HFFc6 (cell line): ENCODE measurements around the gene NWD2. TPM values are rescaled to one million over a fixed set of nuclear protein-coding genes. Genes with fewer than 3 reads are reported as not detected.

Experiments
- DNase-seq: peaks from one replicate; pipeline ENCODE4 v3.0.0-alpha.2; 2018
- H3K27ac Mint-ChIP-seq: 2 replicates; pipeline ENCODE4 v1.8.0; 2020; ENCODE audit warnings: mild to moderate bottlenecking, mixed read lengths
- H3K27me3 Mint-ChIP-seq: 2 replicates; pipeline ENCODE4 v1.8.0; 2021; ENCODE audit warnings: mild to moderate bottlenecking, moderate library complexity, mixed read lengths; ENCODE audit not compliant: insufficient read depth
- H3K36me3 Mint-ChIP-seq: 2 replicates; pipeline ENCODE4 v1.8.0; 2021; ENCODE audit warnings: low read depth, mixed read lengths
- H3K4me1 Mint-ChIP-seq: 2 replicates; pipeline ENCODE4 v1.8.0; 2020; ENCODE audit warnings: low read depth, mixed read lengths
- H3K4me3 Mint-ChIP-seq: 2 replicates; pipeline ENCODE4 v1.8.0; 2020; ENCODE audit warnings: mild to moderate bottlenecking, moderate library complexity, mixed read lengths
- H3K9me3 Mint-ChIP-seq: 2 replicates; pipeline ENCODE4 v1.8.0; 2020; ENCODE audit warnings: mild to moderate bottlenecking, mixed read lengths
- CTCF ChIP-seq: fragments of 200-600 bp; sonication (generic); IDR thresholded peaks from 2 replicates; pipeline ENCODE4 v1.5.0; 2021; ENCODE audit warnings: antibody characterized with exemption, mild to moderate bottlenecking
- total RNA-seq, 6 experiments: library from RNA; stranded (reverse); fragmentation: NEBNext Ultra II Directional; extraction: Animal tissue kit (Norgen Biotek cat#: 25700); gene quantifications; 2 replicates in 1 of 6; 3 replicates in 5 of 6; pipeline ENCODE4 v1.2.3, GENCODE V29; 2021

Gene NWD2
- total RNA-seq, 6 experiments from 2014 or later, result not detected

GRCh38 chr4:37367901-37368300 is 123.4 kb downstream of the NWD2 start:
- H3K27ac Mint-ChIP-seq, result no peak overlapping the region
- no peaks in the 10 kb centered on the region for H3K36me3 Mint-ChIP-seq
- TF ChIP-seq CTCF, result no peak
- H3K4me1 Mint-ChIP-seq, result no peaks in the 10 kb centered on the region
- no peak overlapping the region for H3K4me3 Mint-ChIP-seq
- H3K9me3 Mint-ChIP-seq, result no peaks in the 10 kb centered on the region
- no peaks in the 10 kb centered on the region for H3K27me3 Mint-ChIP-seq
- DNase-seq, result no peak

GRCh38 chr4:37370052-37370451 is 125.5 kb downstream of the NWD2 start:
- no peak overlapping the region for H3K4me3 Mint-ChIP-seq
- no peak for TF ChIP-seq CTCF
- H3K9me3 Mint-ChIP-seq, result no peaks in the 10 kb centered on the region
- DNase-seq, result no peak
- no peaks in the 10 kb centered on the region for H3K36me3 Mint-ChIP-seq
- no peaks in the 10 kb centered on the region for H3K27me3 Mint-ChIP-seq
- no peaks in the 10 kb centered on the region for H3K4me1 Mint-ChIP-seq
- H3K27ac Mint-ChIP-seq, result no peak overlapping the region

DNA sequence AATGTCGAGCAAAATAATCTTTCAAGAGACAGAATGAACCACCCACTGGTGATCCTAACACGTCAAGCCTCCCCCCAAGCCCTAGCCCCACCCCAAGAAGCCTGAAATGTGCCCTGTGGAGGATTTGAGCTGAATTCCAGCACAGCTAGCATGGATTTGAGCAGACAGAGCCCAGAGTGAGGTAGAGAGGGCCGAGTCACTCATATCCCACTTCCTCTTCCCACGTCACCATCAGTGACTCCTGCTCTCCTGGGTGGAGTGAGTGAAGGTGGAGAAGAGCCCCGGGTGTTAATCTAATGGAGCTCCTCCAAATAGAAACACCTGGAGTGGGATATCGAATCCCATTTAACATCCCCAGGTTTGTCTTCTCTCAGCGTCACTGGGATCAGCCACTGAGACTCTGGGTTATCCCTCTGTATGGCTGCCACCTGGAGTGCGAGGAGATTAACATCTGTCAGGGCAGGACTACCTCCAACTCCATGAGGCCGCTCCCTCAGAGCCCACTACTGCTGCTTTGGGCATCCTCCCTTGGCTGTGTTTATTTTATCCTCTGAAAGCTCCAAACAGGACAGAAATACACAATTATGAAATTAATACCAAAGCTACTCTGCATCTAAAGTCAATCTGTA is 136.6 kb downstream of the NWD2 start:
- no peaks in the 10 kb centered on the region for H3K9me3 Mint-ChIP-seq
- no peak for TF ChIP-seq CTCF
- no peaks in the 10 kb centered on the region for H3K27me3 Mint-ChIP-seq
- H3K36me3 Mint-ChIP-seq, result no peaks in the 10 kb centered on the region
- no peak overlapping the region for H3K27ac Mint-ChIP-seq
- DNase-seq, result no peak
- H3K4me3 Mint-ChIP-seq, result no peak overlapping the region
- no peaks in the 10 kb centered on the region for H3K4me1 Mint-ChIP-seq

DNA sequence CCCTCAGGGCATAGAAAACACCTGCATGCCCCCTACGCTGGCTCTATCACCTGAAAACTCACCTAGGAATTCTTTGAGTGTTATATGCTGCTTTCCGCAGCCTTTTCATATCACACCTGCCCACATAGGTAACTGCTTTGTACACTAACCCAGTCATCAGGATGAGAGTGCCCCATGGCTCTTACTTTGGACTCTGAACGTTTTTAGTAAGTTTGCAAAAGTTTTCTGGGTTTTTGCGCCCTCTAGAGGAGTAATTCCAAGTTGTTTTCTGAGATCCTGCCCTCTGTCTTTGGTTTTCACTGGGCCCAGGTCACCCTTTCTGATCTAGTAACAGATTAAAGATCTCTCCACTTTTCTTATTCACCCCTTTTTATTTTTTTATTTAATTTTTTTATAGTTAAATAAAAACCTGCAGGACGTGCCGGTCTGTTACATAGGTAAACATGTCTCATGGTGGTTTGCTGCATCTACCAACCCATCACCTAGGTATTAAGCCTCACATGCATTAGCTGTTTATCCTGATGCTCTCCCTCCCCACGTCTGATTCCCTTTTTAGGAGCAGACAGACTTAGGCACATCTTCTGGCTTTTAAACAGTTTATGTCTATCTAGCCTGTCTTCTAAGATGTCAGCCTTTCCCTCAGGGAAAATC is 139.2 kb downstream of the NWD2 start:
- no peaks in the 10 kb centered on the region for H3K9me3 Mint-ChIP-seq
- no peak overlapping the region for H3K4me3 Mint-ChIP-seq
- H3K4me1 Mint-ChIP-seq, result no peaks in the 10 kb centered on the region
- H3K27me3 Mint-ChIP-seq, result peaks cover 3% of the 10 kb centered on the region; the same call in 1 of the 2 replicates
- peak; percentile 22 for DNase-seq
- H3K27ac Mint-ChIP-seq, result no peak overlapping the region
- H3K36me3 Mint-ChIP-seq, result no peaks in the 10 kb centered on the region
- TF ChIP-seq CTCF, result peak; percentile 82

DNA sequence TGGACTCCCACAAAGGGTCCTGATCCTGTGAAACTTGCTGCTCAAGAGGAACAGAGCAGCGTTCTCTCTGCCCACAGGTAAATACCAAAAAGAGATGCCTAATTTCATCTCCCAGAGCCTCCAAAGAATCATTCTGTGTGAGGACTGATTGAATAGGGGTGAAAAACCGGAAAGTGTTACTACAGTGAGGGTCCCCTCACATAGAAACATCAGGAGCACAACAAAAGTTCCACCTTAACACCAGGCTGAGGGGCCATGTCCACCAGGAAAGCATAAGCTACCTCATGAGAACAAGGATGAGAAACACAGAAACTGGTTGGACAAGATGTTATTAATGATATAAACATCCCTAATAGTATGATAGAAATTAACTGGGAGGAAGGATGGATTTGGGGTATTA is 140.9 kb downstream of the NWD2 start:
- H3K4me3 Mint-ChIP-seq, result no peak overlapping the region
- TF ChIP-seq CTCF, result no peak
- no peak for DNase-seq
- H3K36me3 Mint-ChIP-seq, result no peaks in the 10 kb centered on the region
- H3K4me1 Mint-ChIP-seq, result no peaks in the 10 kb centered on the region
- H3K27ac Mint-ChIP-seq, result no peak overlapping the region
- H3K27me3 Mint-ChIP-seq, result peaks cover 3% of the 10 kb centered on the region; the same call in 1 of the 2 replicates
- no peaks in the 10 kb centered on the region for H3K9me3 Mint-ChIP-seq
